HG02763 (cell line): ENCODE measurements around the gene PAOX.
"Not testable (repeated sequence)": the region's sequence is repeated elsewhere in the genome, so short reads cannot be mapped to it uniquely, and the experiment has no call there.

Experiments
- ATAC-seq: cut with Tn5 transposase; IDR thresholded peaks from one replicate; pipeline ENCODE4 v1.9.1; 2021; ENCODE audit warnings: mild to moderate bottlenecking, moderate library complexity; ENCODE audit not compliant: unreplicated experiment

The PAOX gene

DNA sequence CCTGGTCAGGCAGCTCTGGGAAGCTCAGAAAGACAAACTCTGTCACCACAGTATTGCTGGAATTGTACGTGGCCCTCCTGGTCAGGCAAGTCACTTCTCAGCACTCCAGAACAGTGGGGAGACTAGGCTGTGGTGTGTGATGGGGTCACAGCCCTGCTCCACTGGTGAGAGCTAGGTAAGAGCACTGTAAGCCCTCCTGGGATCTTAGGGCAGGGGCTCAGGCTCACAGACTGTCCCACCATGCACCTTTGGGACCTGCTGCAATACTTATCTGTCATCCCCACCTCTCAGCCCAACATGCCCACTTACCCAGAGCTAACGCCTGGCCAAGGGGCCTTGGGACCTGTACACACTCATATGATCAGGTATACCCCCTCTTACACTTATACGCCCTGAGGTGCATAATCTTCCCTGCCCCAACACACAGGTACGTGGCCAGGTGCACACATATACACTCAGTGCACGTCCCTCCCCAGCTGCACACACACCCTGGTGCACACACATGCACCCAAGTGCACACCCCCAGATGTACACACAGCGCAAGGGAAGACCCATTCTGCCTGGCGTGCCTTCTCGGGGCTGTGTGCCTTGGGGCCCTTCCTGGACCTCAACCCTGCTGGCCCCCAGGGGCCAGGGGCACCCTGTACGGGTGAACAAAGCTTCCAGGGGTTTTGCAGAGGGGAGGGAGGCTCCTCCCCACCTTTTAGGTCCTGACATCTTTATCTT is 53.0 kb downstream of the PAOX start:
- ATAC-seq, result not testable (repeated sequence)

DNA sequence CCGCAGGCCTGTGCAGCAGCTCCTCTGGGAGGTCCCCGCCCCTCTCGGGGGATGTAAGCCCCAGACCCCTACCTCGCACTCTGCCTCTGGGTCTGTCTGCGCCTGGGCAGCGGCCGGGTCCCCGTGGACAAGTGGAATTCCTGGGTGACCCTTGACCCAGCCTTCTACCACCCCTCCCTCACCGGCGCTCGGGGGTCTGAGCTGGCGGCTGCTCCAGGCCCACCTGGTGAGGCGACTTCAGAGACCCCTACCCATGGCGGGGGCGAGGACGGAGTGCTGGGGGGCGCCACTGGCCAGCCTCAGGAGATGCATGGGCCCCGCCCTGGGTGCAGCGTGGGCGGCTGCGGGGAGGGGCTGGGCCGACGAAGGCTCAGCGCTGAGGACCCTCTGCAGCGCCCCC is 53.7 kb downstream of the PAOX start:
- not testable (repeated sequence) for ATAC-seq

DNA sequence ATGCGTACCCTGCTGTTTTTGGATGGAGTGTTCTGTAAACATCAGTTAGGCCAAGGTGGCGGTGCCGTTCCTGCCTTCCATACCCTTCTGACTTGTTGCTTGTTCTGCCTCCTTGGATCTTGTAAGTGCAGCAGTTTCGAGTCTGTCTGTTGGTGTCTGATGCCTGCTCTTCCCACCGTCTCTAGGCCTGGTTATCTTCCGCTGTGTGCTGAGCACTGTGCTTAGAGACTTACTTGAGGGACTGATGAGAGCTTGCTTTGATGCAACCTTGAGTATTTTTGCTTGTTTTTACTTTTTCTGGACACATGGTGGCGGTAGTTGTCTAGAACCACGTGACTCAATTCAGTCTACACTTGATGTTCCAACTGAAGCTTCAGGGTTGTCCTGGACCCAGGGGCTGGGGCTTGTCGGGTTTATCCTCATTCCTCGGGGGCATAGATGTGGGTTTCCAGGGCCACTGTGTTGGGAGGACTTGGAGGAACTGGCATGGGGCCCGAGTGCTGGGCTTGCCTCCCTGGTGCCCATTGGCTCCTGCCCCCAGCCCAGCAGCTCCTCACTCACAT is 59.7 kb downstream of the PAOX start:
- no peak for ATAC-seq

DNA sequence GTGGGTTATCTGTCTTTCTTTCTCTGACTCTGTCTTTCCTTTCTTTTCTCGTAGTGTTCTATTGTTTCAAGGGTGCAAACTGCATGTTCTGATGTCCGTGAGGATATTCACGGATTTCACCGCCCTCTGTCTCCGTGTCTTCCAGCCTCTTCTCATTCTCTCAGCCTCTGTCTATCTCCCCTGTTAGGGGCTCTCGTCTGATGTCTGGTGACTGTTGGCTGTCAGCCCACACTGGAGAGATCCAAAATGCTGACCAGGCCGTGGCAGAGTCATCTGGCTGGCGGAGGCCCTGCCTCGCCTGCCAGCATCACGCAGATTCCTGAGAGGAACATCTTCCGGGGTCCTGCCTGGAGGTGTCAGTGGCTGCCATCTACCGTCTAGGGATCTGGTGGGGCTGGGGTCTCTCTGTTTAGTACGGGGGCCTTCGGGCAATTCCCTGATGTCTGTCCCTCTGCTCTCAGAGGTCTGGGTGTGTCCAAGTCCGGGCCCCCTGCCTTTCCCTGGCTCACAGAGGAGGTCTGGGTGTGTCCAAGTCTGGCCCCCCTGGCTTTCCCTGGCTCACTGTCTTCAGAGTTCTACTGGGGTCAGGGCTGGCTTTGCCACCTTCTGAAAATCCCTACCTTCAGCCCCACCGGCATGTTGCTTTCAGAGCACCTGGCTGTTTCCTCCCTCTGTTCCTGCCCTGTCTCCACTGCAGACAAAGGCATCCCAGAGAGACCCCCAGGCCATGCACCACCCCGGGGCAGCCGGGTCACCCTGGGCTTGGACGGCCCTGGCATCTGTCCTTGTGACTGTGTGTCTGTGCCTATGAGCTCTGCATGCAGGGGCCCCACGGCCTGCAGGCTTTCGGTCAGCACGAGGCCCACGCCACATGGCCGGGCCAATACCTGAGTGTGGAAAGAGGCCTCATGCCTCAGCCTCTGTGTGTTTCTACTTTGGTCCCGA is 60.7 kb downstream of the PAOX start:
- ATAC-seq, result no peak

DNA sequence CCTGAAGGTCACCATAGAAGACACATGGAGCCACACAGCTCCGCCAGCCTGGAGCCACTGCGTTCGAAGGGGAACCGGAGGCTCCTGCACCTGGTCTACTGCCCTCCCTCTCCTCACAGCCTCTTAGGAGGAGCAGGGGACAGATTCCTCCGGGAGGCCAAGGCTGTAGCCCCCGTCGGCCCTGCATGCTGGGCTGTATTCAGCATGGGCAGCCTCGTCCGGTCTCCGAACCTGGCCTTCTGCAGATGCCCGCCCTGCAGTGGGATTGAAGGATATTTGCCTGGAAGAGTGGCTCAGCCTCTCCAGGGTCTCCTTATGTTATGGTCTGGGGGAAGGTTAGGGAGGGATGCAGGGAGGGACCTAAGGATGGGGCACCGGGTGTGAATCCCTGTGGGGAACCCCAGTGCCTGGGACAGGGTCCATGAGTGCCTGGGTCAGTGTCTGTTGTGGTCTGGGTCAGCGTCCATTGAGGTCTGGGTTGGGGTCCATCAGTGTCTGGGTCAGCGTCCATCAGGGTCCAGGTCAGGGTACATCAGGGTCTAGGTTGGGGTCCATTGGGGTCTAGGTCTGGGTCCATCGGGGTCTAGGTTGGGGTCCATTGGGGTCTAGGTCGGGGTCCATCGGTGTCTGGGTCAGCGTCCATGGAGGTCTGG is 61.7 kb downstream of the PAOX start:
- no peak for ATAC-seq
